ENCODE measurements around the gene CPT1B.

Gene CPT1B

GRCh38 chr22:50622723-50623327, 44.6 kb upstream of the CPT1B start:
- peak overlapping the region; percentile 99 for H3K27ac ChIP-seq
- no peak for TF ChIP-seq ZFX (IDR thresholded peaks at IDR 0.05)
- peak; percentile 23; the same call in 1 of the 2 replicates for TF ChIP-seq CTCF (conservative IDR thresholded peaks at IDR 0.05)

GRCh38 chr22:50621948-50622722, 43.9 kb upstream of the CPT1B start:
- peak overlapping the region; percentile 99 for H3K27ac ChIP-seq
- no peak for TF ChIP-seq ZFX (IDR thresholded peaks at IDR 0.05)
- peak; percentile 63 for TF ChIP-seq CTCF (conservative IDR thresholded peaks at IDR 0.05)

GRCh38 chr22:50621356-50621880, 43.2 kb upstream of the CPT1B start:
- TF ChIP-seq CTCF (conservative IDR thresholded peaks at IDR 0.05) (no peak), ZFX (IDR thresholded peaks at IDR 0.05) (no peak)
- peak overlapping the region; percentile 99 for H3K27ac ChIP-seq

GRCh38 chr22:50620593-50621355, 42.5 kb upstream of the CPT1B start:
- peak overlapping the region; percentile 99 for H3K27ac ChIP-seq
- TF ChIP-seq ZFX (IDR thresholded peaks at IDR 0.05) (no peak), CTCF (conservative IDR thresholded peaks at IDR 0.05) (peak; percentile 79)

GRCh38 chr22:50614296-50614695, 36.1 kb upstream of the CPT1B start:
- peak overlapping the region; percentile 82 for H3K27ac ChIP-seq

GRCh38 chr22:50613291-50613981, 35.2 kb upstream of the CPT1B start:
- H3K27ac ChIP-seq, result peak overlapping the region; percentile 82
- TF ChIP-seq ZFX (IDR thresholded peaks at IDR 0.05) (peak; percentile 55; the same call in 1 of the 2 replicates), CTCF (conservative IDR thresholded peaks at IDR 0.05) (no peak)

GRCh38 chr22:50612528-50613221, 34.4 kb upstream of the CPT1B start:
- H3K27ac ChIP-seq, result peak overlapping the region; percentile 82
- no peak for TF ChIP-seq ZFX (IDR thresholded peaks at IDR 0.05)
- TF ChIP-seq CTCF (conservative IDR thresholded peaks at IDR 0.05), result no peak

All from C4-2B (cell line).